MM.1S (cell line): ENCODE results near the gene CTNNBL1.

Experiments used
- DNase-seq: peaks from one replicate; pipeline ENCODE4 v3.0.0-alpha.2; 2015
- H2AFZ ChIP-seq: fragments of 300-600 bp; sonication (generic); 2 replicates; pipeline ENCODE4 v1.6.0; 2016; ENCODE audit warnings: antibody characterized with exemption, low read length
- H3F3A ChIP-seq: fragments of 300-600 bp; sonication (generic); 2 replicates; pipeline ENCODE4 v1.6.1; 2016; ENCODE audit warnings: mild to moderate bottlenecking, antibody characterized with exemption, low read length, moderate library complexity, mixed read lengths; ENCODE audit not compliant: insufficient read depth
- H3K27ac ChIP-seq: fragments of 300-600 bp; sonication (generic); 2 replicates; pipeline ENCODE4 v1.5.1; 2016; ENCODE audit warnings: mild to moderate bottlenecking, low read length
- H3K27me3 ChIP-seq: fragments of 300-600 bp; sonication (generic); replicated peaks from 2 replicates; pipeline ENCODE4 v1.6.0; 2016; ENCODE audit warnings: low read length; ENCODE audit not compliant: insufficient read depth
- H3K36me3 ChIP-seq: fragments of 300-600 bp; sonication (generic); replicated peaks from 2 replicates; pipeline ENCODE4 v1.6.1; 2016; ENCODE audit warnings: mild to moderate bottlenecking, low read length, mixed read lengths; ENCODE audit not compliant: insufficient read depth
- H3K4me1 ChIP-seq: fragments of 300-600 bp; sonication (generic); 2 replicates; pipeline ENCODE4 v1.6.1; 2016; ENCODE audit warnings: low read length, mixed read lengths
- H3K4me2 ChIP-seq: fragments of 300-600 bp; sonication (generic); 2 replicates; pipeline ENCODE4 v1.6.0; 2016; ENCODE audit warnings: low read depth, low read length
- H3K4me3 ChIP-seq: fragments of 300-600 bp; sonication (generic); 2 replicates; pipeline ENCODE4 v1.5.1; 2016; ENCODE audit warnings: low read length, mixed read lengths
- H3K79me2 ChIP-seq: fragments of 300-600 bp; sonication (generic); 2 replicates; pipeline ENCODE4 v1.6.1; 2016; ENCODE audit warnings: mixed run types, low read length, mixed read lengths
- H3K9ac ChIP-seq: fragments of 300-600 bp; sonication (generic); 2 replicates; pipeline ENCODE4 v1.6.1; 2016; ENCODE audit warnings: low read length, mixed read lengths
- H3K9me2 ChIP-seq: fragments of 300-600 bp; sonication (generic); replicated peaks from 2 replicates; pipeline ENCODE4 v1.6.1; 2016; ENCODE audit warnings: mild to moderate bottlenecking, low read length, mixed read lengths; ENCODE audit not compliant: insufficient read depth
- H3K9me3 ChIP-seq: fragments of 300-600 bp; sonication (generic); replicated peaks from 2 replicates; pipeline ENCODE4 v1.6.1; 2016; ENCODE audit warnings: mild to moderate bottlenecking, low read length, mixed read lengths; ENCODE audit not compliant: insufficient read depth
- H4K20me1 ChIP-seq: fragments of 300-600 bp; sonication (generic); 2 replicates; pipeline ENCODE4 v1.6.1; 2016; ENCODE audit warnings: mild to moderate bottlenecking, low read length, moderate library complexity, mixed read lengths; ENCODE audit not compliant: insufficient read depth
- CTCF ChIP-seq: fragments of 300-600 bp; sonication (generic); IDR thresholded peaks from 2 replicates; pipeline ENCODE4 v1.5.1; 2016; ENCODE audit warnings: antibody characterized with exemption, low read length, mixed read lengths
- EZH2 ChIP-seq: fragments of 300-600 bp; sonication (generic); optimal IDR thresholded peaks from 2 replicates; pipeline ENCODE3; 2017; ENCODE audit warnings: low read depth, mild to moderate bottlenecking, antibody characterized with exemption, low read length, mixed read lengths
- EZH2phosphoT487 ChIP-seq: fragments of 300-600 bp; sonication (generic); IDR thresholded peaks from 2 replicates; pipeline ENCODE4 v1.6.1; 2018; ENCODE audit warnings: antibody characterized with exemption, low read length

Gene CTNNBL1

GRCh38 chr20:37896932-37897548, 203.2 kb downstream of the CTNNBL1 start:
- Histone ChIP-seq H2AFZ (no peak overlapping the region), H3K27me3 (peaks cover 19% of the 10 kb centered on the region), H3K4me3 (no peak overlapping the region), H3K4me2 (no peak overlapping the region), H3K27ac (no peak overlapping the region), H3F3A (no peaks in the 10 kb centered on the region), H3K79me2 (no peaks in the 10 kb centered on the region), H3K9me3 (no peaks in the 10 kb centered on the region), H3K9me2 (no peaks in the 10 kb centered on the region), H3K4me1 (no peaks in the 10 kb centered on the region), H3K9ac (no peak overlapping the region), H4K20me1 (no peaks in the 10 kb centered on the region), H3K36me3 (no peaks in the 10 kb centered on the region)
- no peak for DNase-seq
- TF ChIP-seq EZH2 (no peak), EZH2phosphoT487 (no peak), CTCF (no peak)

DNA sequence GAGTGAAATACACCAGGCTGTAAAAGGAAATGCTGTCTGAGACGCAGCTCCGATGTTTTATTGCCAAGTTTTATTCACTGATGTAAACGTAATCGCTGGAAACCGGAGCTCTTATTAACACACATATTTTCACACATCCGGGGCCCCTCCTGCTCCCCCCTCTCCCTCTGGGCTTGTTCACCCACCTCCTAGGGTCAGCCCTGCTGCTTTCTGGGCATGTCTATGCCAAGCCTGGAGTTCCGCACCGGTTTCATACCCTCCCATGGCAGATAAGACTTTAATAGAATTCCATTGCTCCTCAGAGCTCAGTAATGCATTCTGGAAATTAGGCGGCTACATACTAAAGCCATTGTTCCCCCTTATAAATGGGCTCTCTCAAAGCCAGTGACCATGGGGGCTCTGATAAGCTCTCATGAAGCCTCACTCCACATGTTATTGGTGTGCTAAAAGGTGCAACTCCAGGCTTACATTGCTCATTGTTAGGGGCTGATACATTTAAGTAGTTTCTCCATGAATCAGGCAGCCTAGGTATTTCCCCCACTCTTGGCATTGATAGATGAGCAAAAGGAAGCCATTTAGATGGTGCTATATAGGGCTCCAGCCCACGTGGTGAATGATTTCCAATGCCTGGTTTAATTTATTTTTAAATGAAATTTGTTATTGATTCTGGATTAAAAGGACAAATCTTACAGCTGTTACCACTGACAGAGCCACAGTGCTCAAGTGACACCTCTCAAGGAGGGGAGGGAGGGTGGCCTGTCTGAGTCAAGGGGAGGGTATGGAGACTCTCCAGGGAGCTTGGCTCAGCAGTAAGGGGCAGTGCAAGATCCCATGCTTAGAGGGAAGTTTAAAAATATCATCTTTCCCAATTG, 204.6 kb downstream of the CTNNBL1 start:
- no peaks in the 10 kb centered on the region for H3K79me2 ChIP-seq
- DNase-seq: no peak
- no peaks in the 10 kb centered on the region for H3K36me3 ChIP-seq
- H3K4me3 ChIP-seq: no peak overlapping the region
- H4K20me1 ChIP-seq: no peaks in the 10 kb centered on the region
- no peak overlapping the region for H2AFZ ChIP-seq
- TF ChIP-seq EZH2phosphoT487: no peak
- no peak for TF ChIP-seq EZH2
- no peak for TF ChIP-seq CTCF
- no peaks in the 10 kb centered on the region for H3K9me2 ChIP-seq
- peaks cover 27% of the 10 kb centered on the region for H3K27me3 ChIP-seq
- no peak overlapping the region for H3K4me2 ChIP-seq
- no peak overlapping the region for H3K27ac ChIP-seq
- H3K4me1 ChIP-seq: no peaks in the 10 kb centered on the region
- no peaks in the 10 kb centered on the region for H3K9me3 ChIP-seq
- H3K9ac ChIP-seq: no peak overlapping the region
- no peaks in the 10 kb centered on the region for H3F3A ChIP-seq

DNA sequence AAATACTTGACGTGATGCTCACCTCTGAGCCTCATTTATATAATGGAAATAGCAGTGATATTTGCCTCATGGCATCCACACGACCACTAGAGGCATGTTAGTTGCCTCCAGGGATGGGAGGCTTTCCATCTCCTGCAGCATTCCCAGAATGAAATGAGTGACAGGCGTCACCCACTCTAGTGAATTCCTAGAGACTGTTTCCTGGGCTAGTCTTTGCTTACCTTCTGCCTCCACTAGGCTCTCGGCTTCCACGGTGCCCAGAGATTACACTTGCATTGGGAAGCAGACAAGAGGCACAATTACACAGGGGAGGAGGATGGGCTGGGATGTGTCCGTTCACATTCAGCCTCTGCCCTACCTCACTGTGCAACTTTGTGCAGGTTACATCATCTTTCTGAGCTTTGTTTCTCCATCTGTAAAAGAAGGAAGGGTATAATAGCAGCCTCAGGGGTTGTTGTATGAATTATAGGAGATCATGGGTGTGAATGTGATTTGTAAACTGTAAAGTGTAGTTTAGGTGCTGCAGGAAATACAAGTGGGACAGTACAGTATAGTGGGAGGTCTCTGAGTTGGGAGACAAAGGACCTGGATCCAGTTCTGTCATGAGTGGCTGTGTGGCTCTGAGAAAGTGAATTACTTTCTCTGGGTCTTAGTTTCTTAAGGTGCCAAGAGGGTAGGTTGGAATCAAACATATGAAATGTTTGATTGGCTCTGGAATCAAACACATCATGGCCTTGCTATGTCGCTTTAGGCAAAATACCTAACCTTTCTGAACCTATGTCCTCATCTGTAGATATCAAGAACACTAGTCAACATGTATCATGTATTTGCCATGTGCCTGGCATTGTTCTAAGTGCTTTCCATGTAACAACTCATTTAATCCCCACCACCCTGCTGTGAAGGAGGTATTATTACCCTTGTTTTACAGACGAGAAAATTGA, 205.5 kb downstream of the CTNNBL1 start:
- Histone ChIP-seq H3K36me3 (no peaks in the 10 kb centered on the region), H3K4me3 (no peak overlapping the region), H3K9ac (no peak overlapping the region), H3K4me2 (no peak overlapping the region), H3K27me3 (peaks cover 36% of the 10 kb centered on the region), H3K79me2 (no peaks in the 10 kb centered on the region), H2AFZ (no peak overlapping the region), H3K4me1 (no peaks in the 10 kb centered on the region), H3K9me3 (no peaks in the 10 kb centered on the region), H4K20me1 (no peaks in the 10 kb centered on the region), H3K27ac (no peak overlapping the region), H3F3A (no peaks in the 10 kb centered on the region), H3K9me2 (no peaks in the 10 kb centered on the region)
- TF ChIP-seq CTCF: no peak
- no peak for TF ChIP-seq EZH2phosphoT487
- no peak for TF ChIP-seq EZH2
- no peak for DNase-seq
